ENCODE measurements around the gene SHANK1. TPM values are rescaled to one million over a fixed set of nuclear protein-coding genes. Genes with fewer than 3 reads are reported as not detected.

Gene SHANK1
- polyA plus RNA-seq, 3 donors: not detected

DNA sequence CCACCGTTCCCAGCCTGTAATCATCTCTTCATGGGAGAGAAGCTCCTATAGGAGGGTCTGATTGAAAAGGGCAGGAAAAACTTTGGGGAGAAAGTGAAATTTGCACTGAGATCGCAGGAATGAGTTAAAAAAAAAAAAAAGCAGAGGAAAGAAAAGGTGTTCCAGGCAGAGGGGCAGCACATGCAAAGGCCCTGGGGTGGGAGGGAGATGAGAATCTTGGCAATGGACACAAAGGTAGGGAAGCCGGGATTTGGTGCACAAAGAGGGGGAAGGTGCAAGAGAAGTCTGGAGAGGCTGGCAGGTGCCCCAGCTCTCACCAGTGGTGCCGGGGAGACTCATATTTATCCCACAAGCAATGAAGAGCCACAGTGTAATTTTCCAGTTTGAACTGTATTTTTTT, 34.3 kb upstream of the SHANK1 start:
- Histone ChIP-seq H3K4me2 (replicated peaks; ENCODE audit: extremely low read depth, low read length, poor library complexity, severe bottlenecking) (no peak overlapping the region), H3K27me3 (ENCODE audit: control insufficient read depth in 2 of 2, insufficient read depth in 2 of 2, low read length in 2 of 2) (no peaks in the 10 kb centered on the region), H2AFZ (ENCODE audit: insufficient read depth, low read depth, low read length, poor library complexity, severe bottlenecking) (no peak overlapping the region), H3K27ac (ENCODE audit: low read depth in 1 of 2, low read length in 2 of 2) (no peak overlapping the region), H3K9ac (ENCODE audit: insufficient read depth, low read length, poor library complexity, severe bottlenecking) (no peak overlapping the region), H3K36me3 (replicated peaks in 1 of 2; ENCODE audit: control insufficient read depth in 1 of 2, insufficient read depth in 2 of 2, low read length in 2 of 2) (no peaks in the 10 kb centered on the region), H4K20me1 (ENCODE audit: insufficient read depth, low read length) (no peaks in the 10 kb centered on the region), H3K79me2 (ENCODE audit: insufficient read depth, low read length) (no peaks in the 10 kb centered on the region), H3K4me3 (replicated peaks in 1 of 3; ENCODE audit: low read depth in 2 of 3, low read length in 3 of 3) (no peak overlapping the region), H3K9me3 (replicated peaks in 1 of 2; ENCODE audit: control insufficient read depth in 1 of 2, insufficient read depth in 1 of 2, low read length in 2 of 2) (no peaks in the 10 kb centered on the region), H3K4me1 (ENCODE audit: control insufficient read depth in 1 of 2, insufficient read depth in 2 of 2, low read length in 2 of 2) (no peaks in the 10 kb centered on the region)
- no peak for DNase-seq
- Mint-ChIP-seq H3K27ac (no peak overlapping the region), H3K4me1 (no peaks in the 10 kb centered on the region), H3K9me3 (peaks cover 0 to 3% (median 0%) of the 10 kb centered on the region in 7 donors), H3K4me3 (no peak overlapping the region), H3K27me3 (ENCODE audit: low read depth in 3 of 3) (peaks cover 13 to 25% (median 17%) of the 10 kb centered on the region in 3 donors), H3K36me3 (no peaks in the 10 kb centered on the region)
- intact Hi-C loops (cut with micrococcal nuclease): no loop called here
- WGBS (ENCODE audit: insufficient coverage): 93% methylated on average over 2 of the region's 4 CpGs
- TF ChIP-seq, protein P1, sequence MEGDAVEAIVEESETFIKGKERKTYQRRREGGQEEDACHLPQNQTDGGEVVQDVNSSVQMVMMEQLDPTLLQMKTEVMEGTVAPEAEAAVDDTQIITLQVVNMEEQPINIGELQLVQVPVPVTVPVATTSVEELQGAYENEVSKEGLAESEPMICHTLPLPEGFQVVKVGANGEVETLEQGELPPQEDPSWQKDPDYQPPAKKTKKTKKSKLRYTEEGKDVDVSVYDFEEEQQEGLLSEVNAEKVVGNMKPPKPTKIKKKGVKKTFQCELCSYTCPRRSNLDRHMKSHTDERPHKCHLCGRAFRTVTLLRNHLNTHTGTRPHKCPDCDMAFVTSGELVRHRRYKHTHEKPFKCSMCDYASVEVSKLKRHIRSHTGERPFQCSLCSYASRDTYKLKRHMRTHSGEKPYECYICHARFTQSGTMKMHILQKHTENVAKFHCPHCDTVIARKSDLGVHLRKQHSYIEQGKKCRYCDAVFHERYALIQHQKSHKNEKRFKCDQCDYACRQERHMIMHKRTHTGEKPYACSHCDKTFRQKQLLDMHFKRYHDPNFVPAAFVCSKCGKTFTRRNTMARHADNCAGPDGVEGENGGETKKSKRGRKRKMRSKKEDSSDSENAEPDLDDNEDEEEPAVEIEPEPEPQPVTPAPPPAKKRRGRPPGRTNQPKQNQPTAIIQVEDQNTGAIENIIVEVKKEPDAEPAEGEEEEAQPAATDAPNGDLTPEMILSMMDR (IDR thresholded peaks at IDR 0.05): no peak

DNA sequence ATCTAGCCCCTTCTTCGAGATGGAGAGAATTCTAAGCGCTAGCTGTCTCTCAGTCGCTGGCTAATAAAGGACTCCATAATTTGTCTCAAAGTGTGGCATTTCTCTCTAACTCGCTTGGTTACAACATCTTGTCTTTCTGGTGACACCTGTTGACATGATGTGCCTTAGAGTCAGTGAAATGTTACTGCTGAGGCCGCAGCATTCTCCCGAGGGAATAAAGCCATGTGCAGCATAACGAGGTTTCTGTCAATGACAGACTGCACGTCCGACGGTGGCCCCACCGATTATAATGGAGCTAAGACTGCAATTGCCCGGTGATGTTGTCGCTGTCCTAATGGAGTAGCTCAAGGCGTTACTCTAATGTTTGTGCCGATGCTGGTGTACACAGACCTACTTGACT, 30.4 kb upstream of the SHANK1 start:
- Mint-ChIP-seq H3K27me3 (ENCODE audit: low read depth in 3 of 3) (peaks cover 7 to 13% (median 11%) of the 10 kb centered on the region in 3 donors), H3K9me3 (peaks cover 0 to 1% (median 0%) of the 10 kb centered on the region in 7 donors), H3K4me3 (no peak overlapping the region), H3K4me1 (no peaks in the 10 kb centered on the region), H3K36me3 (no peaks in the 10 kb centered on the region), H3K27ac (no peak overlapping the region)
- H4K20me1 ChIP-seq (ENCODE audit: insufficient read depth, low read length): no peaks in the 10 kb centered on the region
- no peaks in the 10 kb centered on the region for H3K4me1 ChIP-seq (ENCODE audit: control insufficient read depth in 1 of 2, insufficient read depth in 2 of 2, low read length in 2 of 2)
- intact Hi-C loops (cut with micrococcal nuclease): no loop called here
- H2AFZ ChIP-seq (ENCODE audit: insufficient read depth, low read depth, low read length, poor library complexity, severe bottlenecking): no peak overlapping the region
- H3K79me2 ChIP-seq (ENCODE audit: insufficient read depth, low read length): no peaks in the 10 kb centered on the region
- no peak overlapping the region for H3K9ac ChIP-seq (ENCODE audit: insufficient read depth, low read length, poor library complexity, severe bottlenecking)
- no peak overlapping the region for H3K4me2 ChIP-seq (replicated peaks; ENCODE audit: extremely low read depth, low read length, poor library complexity, severe bottlenecking)
- TF ChIP-seq, protein P1 (IDR thresholded peaks at IDR 0.05): no peak
- H3K36me3 ChIP-seq (replicated peaks in 1 of 2; ENCODE audit: control insufficient read depth in 1 of 2, insufficient read depth in 2 of 2, low read length in 2 of 2): no peaks in the 10 kb centered on the region
- H3K27me3 ChIP-seq (ENCODE audit: control insufficient read depth in 2 of 2, insufficient read depth in 2 of 2, low read length in 2 of 2): no peaks in the 10 kb centered on the region
- no peak overlapping the region for H3K4me3 ChIP-seq (replicated peaks in 1 of 3; ENCODE audit: low read depth in 2 of 3, low read length in 3 of 3)
- H3K9me3 ChIP-seq (replicated peaks in 1 of 2; ENCODE audit: control insufficient read depth in 1 of 2, insufficient read depth in 1 of 2, low read length in 2 of 2): no peaks in the 10 kb centered on the region
- no peak for DNase-seq
- WGBS (ENCODE audit: insufficient coverage): 91% methylated on average over 14 of the region's 15 CpGs
- H3K27ac ChIP-seq (ENCODE audit: low read depth in 1 of 2, low read length in 2 of 2): no peak overlapping the region
